ENCODE data around the gene HDAC4. TPM values are rescaled to one million over a fixed set of nuclear protein-coding genes. Genes with fewer than 3 reads are reported as not detected.

The HDAC4 gene
- total RNA-seq, 1 donor, result 20.3 TPM

DNA sequence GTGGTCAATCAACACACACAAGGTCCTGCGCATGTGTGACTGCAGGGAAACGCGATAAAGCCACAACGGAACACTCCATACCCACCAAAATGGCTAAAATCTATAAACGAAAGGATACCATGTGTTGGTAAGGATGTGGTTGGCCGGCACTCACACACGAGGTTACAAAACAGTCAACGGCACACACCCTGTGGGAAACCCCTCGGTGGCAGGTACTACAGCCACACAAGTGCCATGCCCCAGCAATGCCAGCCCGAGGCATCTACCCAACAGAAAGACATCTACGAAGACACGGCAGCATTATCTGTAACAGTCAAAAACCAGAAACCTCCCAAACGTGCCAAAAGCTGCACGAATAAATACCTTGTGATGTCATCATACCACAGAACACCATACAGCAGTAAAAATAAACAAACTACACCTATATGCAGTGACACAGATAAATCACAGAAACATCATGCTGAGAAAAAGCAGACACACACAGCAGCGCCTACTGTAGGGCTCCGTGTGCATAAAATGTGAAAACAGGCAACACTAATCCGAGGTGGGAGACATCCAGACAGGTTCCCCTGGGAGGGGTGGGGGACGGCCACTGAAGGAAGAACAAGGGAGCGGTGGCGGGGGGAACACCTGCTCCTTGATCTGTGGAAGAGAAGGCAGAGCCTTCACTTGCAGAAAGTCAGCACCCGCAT, 36.7 kb downstream of the HDAC4 start:
- H3K4me3 ChIP-seq (ENCODE audit: low read depth, low read length), result no peak overlapping the region
- TF ChIP-seq, protein P1, sequence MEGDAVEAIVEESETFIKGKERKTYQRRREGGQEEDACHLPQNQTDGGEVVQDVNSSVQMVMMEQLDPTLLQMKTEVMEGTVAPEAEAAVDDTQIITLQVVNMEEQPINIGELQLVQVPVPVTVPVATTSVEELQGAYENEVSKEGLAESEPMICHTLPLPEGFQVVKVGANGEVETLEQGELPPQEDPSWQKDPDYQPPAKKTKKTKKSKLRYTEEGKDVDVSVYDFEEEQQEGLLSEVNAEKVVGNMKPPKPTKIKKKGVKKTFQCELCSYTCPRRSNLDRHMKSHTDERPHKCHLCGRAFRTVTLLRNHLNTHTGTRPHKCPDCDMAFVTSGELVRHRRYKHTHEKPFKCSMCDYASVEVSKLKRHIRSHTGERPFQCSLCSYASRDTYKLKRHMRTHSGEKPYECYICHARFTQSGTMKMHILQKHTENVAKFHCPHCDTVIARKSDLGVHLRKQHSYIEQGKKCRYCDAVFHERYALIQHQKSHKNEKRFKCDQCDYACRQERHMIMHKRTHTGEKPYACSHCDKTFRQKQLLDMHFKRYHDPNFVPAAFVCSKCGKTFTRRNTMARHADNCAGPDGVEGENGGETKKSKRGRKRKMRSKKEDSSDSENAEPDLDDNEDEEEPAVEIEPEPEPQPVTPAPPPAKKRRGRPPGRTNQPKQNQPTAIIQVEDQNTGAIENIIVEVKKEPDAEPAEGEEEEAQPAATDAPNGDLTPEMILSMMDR (IDR thresholded peaks at IDR 0.05; ENCODE audit: insufficient read depth, low read depth, low read length), result no peak
- DNase-seq (ENCODE audit: low read depth), result no peak

DNA sequence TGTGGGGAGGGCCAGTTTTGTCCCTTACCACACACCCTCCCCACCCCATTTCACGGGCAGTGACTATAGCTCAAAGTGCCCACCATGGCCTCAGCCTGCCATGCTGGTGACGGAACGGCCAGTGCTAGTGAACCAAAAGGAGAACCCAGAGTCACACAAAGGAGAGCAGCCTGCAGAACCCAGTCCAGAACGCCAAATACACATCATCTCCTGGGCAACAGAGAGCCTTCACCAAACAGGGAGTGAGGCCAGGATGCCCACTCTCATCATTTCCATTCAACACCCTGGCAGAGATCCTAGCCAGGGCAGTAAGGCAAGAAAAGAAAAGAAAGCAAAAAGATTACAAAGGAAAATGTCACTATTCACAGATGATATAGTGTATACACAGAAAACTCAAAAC, 38.3 kb downstream of the HDAC4 start:
- DNase-seq (ENCODE audit: low read depth), result no peak
- TF ChIP-seq, protein P1 (IDR thresholded peaks at IDR 0.05; ENCODE audit: insufficient read depth, low read depth, low read length), result no peak
- no peak overlapping the region for H3K4me3 ChIP-seq (ENCODE audit: low read depth, low read length)

DNA sequence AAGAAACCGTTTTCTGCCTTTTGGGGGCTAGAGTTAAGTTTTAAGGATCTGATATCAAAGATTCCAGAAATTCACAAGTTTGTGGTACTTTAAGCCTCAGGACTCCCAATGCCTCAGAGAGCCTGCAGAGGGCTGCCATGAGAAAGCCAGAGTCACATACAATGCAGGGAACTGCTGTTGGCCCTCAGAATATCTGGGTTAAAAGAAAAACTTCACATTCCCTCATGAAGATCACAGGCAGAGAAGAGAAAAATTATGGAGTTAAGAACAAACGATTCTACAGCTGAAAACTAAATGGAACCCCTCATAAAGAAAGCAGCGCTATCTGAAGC, 39.5 kb downstream of the HDAC4 start:
- H3K4me3 ChIP-seq (ENCODE audit: low read depth, low read length), result no peak overlapping the region
- DNase-seq (ENCODE audit: low read depth), result peak; percentile 46
- TF ChIP-seq, protein P1 (IDR thresholded peaks at IDR 0.05; ENCODE audit: insufficient read depth, low read depth, low read length), result peak; percentile 60

DNA sequence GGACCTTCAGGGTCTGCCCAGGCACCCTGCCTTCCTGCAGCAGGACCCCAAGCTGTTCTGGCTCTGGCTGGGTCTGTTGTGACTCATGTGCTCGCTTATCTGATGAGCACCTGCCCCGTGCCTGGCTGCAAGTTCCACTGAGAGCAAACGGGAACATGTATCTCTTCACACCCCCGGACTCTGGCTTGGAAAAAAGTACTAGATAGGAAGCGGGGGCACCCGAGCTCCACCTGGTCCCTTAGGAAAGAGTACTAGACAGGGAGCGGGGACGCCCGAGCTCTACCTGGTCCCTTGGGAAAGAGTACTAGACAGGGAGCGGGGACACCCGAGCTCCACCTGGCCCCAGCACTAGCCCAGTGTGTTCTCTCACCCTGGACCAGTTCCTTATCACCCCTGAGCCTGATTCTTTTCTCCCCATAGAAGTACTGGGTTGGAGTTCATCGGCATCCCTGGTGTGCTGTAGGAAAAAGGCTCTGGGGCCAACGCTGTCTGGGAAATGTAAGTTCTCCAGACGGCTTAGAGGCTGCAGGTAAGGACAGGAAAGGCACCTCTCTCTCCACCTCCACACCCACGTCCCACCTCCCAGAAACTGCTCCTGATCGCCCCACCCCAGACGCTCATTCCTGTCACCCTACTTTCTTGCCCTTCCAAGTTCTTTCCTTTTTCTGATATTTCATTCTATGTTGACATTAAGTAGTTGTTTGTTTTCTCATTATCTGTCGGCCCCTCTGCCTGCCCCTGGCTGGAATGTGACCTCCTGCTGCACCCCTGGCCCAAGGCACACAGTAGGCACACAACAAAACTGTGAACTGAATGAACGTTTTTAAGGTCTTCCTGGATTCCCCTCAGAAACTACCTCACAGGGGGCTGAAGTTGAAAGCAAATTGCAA, 40.2 kb downstream of the HDAC4 start:
- TF ChIP-seq, protein P1 (IDR thresholded peaks at IDR 0.05; ENCODE audit: insufficient read depth, low read depth, low read length), result no peak
- no peak overlapping the region for H3K4me3 ChIP-seq (ENCODE audit: low read depth, low read length)
- peak; percentile 12 for DNase-seq (ENCODE audit: low read depth)

DNA sequence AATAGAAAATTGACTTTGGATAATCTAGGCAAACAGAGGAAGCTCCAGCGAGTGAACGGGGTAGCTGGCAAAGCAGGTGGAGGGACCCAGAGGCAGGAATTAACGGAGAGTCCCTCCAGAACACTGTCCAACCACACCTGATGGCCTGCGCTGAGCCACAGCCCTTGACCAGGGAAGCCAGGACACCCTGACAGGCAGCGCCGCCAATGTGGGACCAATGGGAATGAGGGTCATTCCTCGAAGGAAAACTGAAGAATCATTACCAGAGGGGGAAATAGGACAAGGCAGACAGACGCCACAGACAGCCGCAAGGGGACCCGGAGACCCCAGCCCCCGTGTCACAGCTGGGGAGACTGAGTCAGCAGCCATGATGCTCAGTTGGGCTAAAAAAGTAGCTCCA, 40.8 kb downstream of the HDAC4 start:
- H3K4me3 ChIP-seq (ENCODE audit: low read depth, low read length), result no peak overlapping the region
- TF ChIP-seq, protein P1 (IDR thresholded peaks at IDR 0.05; ENCODE audit: insufficient read depth, low read depth, low read length), result no peak
- no peak for DNase-seq (ENCODE audit: low read depth)

DNA sequence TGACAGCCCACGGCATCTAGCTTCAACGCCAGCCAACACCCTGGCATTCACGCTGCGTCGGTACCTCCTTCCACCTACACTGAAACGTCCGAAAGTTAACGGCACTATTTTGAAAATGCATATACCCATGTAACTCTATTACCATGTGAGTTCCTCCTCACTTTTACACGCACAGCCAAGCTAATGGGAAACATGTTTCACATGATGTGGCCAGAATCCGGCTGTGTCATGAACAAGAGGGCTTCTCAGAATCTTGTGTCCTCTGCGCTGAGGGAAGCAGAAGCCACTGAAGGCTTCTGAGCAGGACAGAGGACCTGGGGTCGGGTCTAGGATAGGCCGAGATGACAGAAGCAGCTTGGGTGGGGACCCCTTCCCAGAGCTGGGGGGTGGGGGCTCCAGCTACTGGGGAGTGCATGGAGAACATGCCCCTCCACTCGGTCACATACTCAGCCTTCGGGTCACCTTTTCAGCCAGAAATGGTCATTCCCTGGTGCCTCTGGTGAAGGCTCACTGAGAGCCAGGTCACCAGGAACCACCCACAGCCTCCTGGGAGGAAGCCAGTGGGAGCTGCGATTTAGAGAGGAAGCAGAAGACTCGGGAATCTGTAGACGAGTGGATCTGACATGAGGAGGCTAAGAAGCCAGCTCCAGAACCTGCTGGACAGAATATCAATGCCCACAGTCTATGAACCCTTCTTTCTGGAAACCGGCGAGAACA, 41.5 kb downstream of the HDAC4 start:
- H3K4me3 ChIP-seq (ENCODE audit: low read depth, low read length), result no peak overlapping the region
- TF ChIP-seq, protein P1 (IDR thresholded peaks at IDR 0.05; ENCODE audit: insufficient read depth, low read depth, low read length), result no peak
- no peak for DNase-seq (ENCODE audit: low read depth)

Measured in fibroblast of villous mesenchyme (primary cell).